Activated CD8-positive, alpha-beta T cell treated with anti-CD3 and anti-CD28 coated beads for 36 hours (primary cell): ENCODE measurements around the gene TRAPPC5. TPM values are rescaled to one million over a fixed set of nuclear protein-coding genes. Genes with fewer than 3 reads are reported as not detected.

Source experiments
- ATAC-seq: fragments of 200-7000 bp; cut with Tn5 transposase; one replicate; pipeline ENCODE4 v1.10.0; 2021; ENCODE audit warnings: mild to moderate bottlenecking, moderate library complexity
- CTCF ChIA-PET: fragments of 350-600 bp; sonication (Branson Sonifier 250); formaldehyde crosslinking; loops from one replicate; lab custom pipeline; 2021; ENCODE audit warnings: antibody characterized with exemption; lab: Charles Lee
- POLR2A ChIA-PET: fragments of 350-600 bp; sonication (Branson Sonifier 250); formaldehyde crosslinking; loops from one replicate; lab custom pipeline; 2021; ENCODE audit warnings: antibody characterized with exemption; lab: Charles Lee
- DNase-seq: peaks from one replicate; pipeline ENCODE4 v3.0.0-alpha.2; 2020
- H3K27ac Mint-ChIP-seq: one replicate; pipeline ENCODE4 v1.8.0; 2021; ENCODE audit warnings: mild to moderate bottlenecking, mixed read lengths
- H3K27me3 Mint-ChIP-seq: one replicate; pipeline ENCODE4 v1.8.0; 2021; ENCODE audit warnings: mixed read lengths
- H3K36me3 Mint-ChIP-seq: one replicate; pipeline ENCODE4 v1.8.0; 2021; ENCODE audit warnings: low read depth, mixed read lengths
- H3K4me1 Mint-ChIP-seq: one replicate; pipeline ENCODE4 v1.8.0; 2021; ENCODE audit warnings: low read depth, mixed read lengths
- H3K4me3 Mint-ChIP-seq: one replicate; pipeline ENCODE4 v1.8.0; 2021; ENCODE audit warnings: mild to moderate bottlenecking, moderate library complexity, mixed read lengths
- H3K9me3 Mint-ChIP-seq: one replicate; pipeline ENCODE4 v1.8.0; 2021; ENCODE audit warnings: mixed read lengths
- intact Hi-C: fragments of 100-400 bp; cut with micrococcal nuclease; formaldehyde crosslinking; loops from one replicate; pipeline ENCODE4 v1.10.0; 2022
- total RNA-seq, 2 experiments: library from RNA; stranded (reverse); gene quantifications; one replicate each; pipeline ENCODE4 v1.2.3, GENCODE V29; 2021
- TF ChIP-seq, protein P1 (sequence below): fragments of 200-600 bp; IDR thresholded peaks from one replicate; pipeline ENCODE4 v1.8.0; 2022; ENCODE audit warnings: antibody characterized with exemption, mild to moderate bottlenecking

TRAPPC5 gene
- total RNA-seq, 2 experiments from 2014 or later, result 85.0 to 85.9 TPM

DNA sequence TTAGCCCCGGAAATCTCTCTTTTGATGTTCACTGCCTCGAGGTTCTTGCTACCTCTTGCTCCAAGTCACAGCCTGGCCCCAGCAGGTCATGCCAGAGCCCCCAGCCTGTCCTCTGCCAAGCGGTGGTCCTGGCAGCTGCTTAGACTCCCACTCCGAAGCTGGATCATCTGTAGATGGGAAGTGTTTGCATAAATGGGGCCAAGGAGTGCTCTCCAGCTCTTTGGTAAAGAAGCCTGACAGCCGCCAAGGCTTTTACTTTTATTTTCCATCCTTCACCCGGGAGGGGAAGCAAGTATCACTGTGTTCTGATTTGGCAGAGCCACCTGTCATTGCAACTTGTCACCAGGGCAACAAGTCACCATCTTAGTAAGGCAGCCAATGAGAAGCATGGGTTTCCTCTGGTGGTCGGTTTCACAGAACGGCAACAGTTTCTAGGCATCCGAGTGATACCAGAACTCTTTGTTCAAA, 22.4 kb upstream of the TRAPPC5 start:
- Mint-ChIP-seq H3K36me3 (no peaks in the 10 kb centered on the region), H3K27me3 (peaks cover 2% of the 10 kb centered on the region), H3K4me1 (peaks cover 30% of the 10 kb centered on the region), H3K4me3 (peak overlapping the region; percentile 68), H3K27ac (peak overlapping the region; percentile 78), H3K9me3 (no peaks in the 10 kb centered on the region)
- ATAC-seq (peak; percentile 80), DNase-seq (peak; percentile 78)
- ChIA-PET POLR2A (interaction anchor here (0.6 to 1.8 kb wide), 4 partner anchors 12 to 140 kb away, joined by 3 to 11 read pairs (median 4); partner anchors contain the start of gene RETN), CTCF (interaction anchor here (1.6 kb wide), 1 partner anchor 23 kb away, joined by 9 read pairs; the partner anchor contains the start of gene TRAPPC5)
- intact Hi-C loops, result no loop called here
- TF ChIP-seq, protein P1, sequence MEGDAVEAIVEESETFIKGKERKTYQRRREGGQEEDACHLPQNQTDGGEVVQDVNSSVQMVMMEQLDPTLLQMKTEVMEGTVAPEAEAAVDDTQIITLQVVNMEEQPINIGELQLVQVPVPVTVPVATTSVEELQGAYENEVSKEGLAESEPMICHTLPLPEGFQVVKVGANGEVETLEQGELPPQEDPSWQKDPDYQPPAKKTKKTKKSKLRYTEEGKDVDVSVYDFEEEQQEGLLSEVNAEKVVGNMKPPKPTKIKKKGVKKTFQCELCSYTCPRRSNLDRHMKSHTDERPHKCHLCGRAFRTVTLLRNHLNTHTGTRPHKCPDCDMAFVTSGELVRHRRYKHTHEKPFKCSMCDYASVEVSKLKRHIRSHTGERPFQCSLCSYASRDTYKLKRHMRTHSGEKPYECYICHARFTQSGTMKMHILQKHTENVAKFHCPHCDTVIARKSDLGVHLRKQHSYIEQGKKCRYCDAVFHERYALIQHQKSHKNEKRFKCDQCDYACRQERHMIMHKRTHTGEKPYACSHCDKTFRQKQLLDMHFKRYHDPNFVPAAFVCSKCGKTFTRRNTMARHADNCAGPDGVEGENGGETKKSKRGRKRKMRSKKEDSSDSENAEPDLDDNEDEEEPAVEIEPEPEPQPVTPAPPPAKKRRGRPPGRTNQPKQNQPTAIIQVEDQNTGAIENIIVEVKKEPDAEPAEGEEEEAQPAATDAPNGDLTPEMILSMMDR, result no peak

DNA sequence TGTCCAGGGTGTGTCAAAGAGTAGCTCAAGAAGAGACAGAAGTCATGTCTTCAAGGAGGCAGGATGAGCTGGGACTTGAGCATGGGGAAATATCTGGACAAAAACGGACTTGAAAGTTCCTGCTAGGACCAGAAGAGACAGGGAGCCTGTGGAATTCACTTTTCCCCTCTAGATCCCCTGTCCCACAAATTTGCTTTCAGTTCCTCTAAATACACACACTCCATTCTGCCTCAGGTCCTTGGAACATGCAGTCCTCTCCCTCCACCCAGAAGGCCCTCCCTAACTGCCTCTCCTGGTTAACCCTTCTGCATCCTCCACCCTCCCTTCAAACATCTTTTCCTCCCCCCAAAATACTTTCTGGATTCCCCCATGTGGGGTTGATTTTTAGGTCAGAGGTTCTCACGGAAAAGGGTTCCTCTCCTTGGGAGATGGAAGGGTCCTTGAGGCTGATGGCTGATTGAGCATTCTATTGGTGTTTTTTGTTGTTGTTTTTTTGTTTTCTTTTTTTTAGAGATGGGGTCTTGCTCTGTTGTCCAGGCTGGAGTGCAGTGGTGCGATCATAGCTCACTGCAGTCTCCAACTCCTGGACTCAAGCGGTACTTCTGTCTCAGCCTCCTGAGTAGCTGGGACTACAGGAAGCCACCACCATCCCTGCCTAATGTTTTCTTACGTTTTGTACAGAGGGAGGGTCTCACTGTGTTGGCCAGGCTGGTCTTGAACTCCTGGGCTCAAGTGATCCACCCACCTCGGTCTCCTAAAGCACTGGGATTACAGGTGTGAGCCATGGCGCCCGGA, 18.7 kb upstream of the TRAPPC5 start:
- TF ChIP-seq, protein P1, result no peak
- ChIA-PET CTCF (interaction anchor here (1.2 to 2.5 kb wide), 3 partner anchors 10 to 94 kb away, joined by 3 to 10 read pairs (median 9); partner anchors contain the start of gene TRAPPC5), POLR2A (no interaction called here)
- Mint-ChIP-seq H3K27ac (no peak overlapping the region), H3K4me1 (peaks cover 19% of the 10 kb centered on the region), H3K4me3 (no peak overlapping the region), H3K27me3 (peaks cover 3% of the 10 kb centered on the region), H3K9me3 (no peaks in the 10 kb centered on the region), H3K36me3 (no peaks in the 10 kb centered on the region)
- ATAC-seq (no peak), DNase-seq (no peak)
- intact Hi-C loops, result no loop called here

DNA sequence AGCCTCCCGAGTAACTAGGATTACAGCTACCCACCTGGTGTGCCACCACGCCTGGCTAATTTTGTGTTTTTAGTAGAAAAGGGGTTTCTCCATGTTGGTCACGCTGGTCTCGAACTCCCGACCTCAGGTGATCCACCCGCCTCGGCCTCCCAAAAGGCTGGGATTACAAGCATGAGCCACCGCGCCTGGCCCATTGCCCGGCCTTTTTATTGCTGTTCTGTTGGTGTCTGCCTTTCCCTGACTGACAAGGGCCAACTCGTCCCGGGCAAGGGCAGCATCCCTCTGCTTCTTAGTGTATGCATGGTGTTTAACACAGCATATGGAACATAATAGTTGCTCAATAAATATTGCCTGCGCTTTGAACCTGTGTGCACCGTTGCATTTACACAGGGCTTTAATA, 18.0 kb upstream of the TRAPPC5 start:
- H3K4me3 Mint-ChIP-seq, result no peak overlapping the region
- intact Hi-C loops, result no loop called here

DNA sequence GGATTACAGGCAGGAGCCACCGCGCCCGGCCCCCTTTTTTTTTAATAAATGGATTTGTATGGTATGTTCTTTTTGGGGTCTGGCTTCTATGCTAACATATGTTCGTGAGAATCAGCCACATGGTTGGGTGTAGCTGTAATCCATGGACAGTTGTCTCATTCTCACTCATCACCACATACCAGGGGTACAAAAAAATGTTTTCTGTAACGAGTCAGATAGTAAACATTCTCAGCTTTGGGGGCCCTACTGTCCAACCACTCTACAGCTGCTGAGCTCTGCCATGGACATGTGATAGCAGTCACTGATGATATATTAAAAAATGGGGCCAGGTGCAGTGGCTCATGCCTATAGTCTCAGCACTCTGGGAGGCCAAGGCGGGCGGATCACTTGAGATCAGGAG, 16.9 kb upstream of the TRAPPC5 start:
- Mint-ChIP-seq H3K4me1 (peaks cover 4% of the 10 kb centered on the region), H3K27ac (no peak overlapping the region), H3K27me3 (peaks cover 6% of the 10 kb centered on the region), H3K4me3 (no peak overlapping the region), H3K9me3 (no peaks in the 10 kb centered on the region), H3K36me3 (no peaks in the 10 kb centered on the region)
- POLR2A ChIA-PET, result no interaction called here
- intact Hi-C loops, result no loop called here
- ATAC-seq (no peak), DNase-seq (no peak)
- CTCF ChIA-PET, result interaction anchor here (0.6 to 4.2 kb wide), 4 partner anchors 11 to 137 kb away, joined by 3 to 12 read pairs (median 4); partner anchors contain the start of gene TRAPPC5
- TF ChIP-seq, protein P1, result no peak

More for the DNA sequence above, 18.0 kb upstream of the TRAPPC5 start:
- Mint-ChIP-seq H3K27ac (no peak overlapping the region), H3K27me3 (peaks cover 6% of the 10 kb centered on the region), H3K9me3 (no peaks in the 10 kb centered on the region), H3K36me3 (no peaks in the 10 kb centered on the region), H3K4me1 (peaks cover 12% of the 10 kb centered on the region)
- ChIA-PET POLR2A (no interaction called here), CTCF (interaction anchor here (2.5 to 4.2 kb wide), 2 partner anchors 10 to 18 kb away, joined by 9 to 12 read pairs; partner anchors contain the start of gene TRAPPC5)
- TF ChIP-seq, protein P1, result no peak
- ATAC-seq (no peak), DNase-seq (no peak)

DNA sequence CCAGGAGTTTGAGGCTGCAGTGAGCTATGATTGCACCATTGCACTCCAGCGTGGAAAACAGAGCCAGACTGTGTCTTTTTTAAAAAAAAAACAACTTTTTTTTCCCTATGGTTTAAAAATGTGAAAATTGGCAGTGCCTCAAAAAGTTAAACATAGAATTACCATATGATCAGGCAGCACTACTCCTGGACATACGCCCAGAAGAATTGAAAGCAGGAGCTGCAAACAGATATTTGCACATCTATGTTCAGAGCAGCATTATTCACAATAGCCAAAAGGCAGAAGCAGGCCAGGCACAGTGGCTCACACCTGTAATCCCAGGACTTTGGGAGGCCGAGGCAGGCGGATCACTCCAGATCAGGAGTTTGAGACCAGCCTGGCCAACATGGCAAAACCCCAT, 15.6 kb upstream of the TRAPPC5 start:
- ChIA-PET CTCF (interaction anchor here (1.9 to 4.2 kb wide), 2 partner anchors 16 to 135 kb away, joined by 4 to 12 read pairs; partner anchors contain the start of gene TRAPPC5), POLR2A (no interaction called here)
- no peak overlapping the region for H3K27ac Mint-ChIP-seq
- intact Hi-C loops, result no loop called here
- H3K27me3 Mint-ChIP-seq, result peaks cover 13% of the 10 kb centered on the region
- ATAC-seq (no peak), DNase-seq (no peak)
- peaks cover 8% of the 10 kb centered on the region for H3K4me1 Mint-ChIP-seq
- H3K9me3 Mint-ChIP-seq, result no peaks in the 10 kb centered on the region
- H3K4me3 Mint-ChIP-seq, result no peak overlapping the region
- TF ChIP-seq, protein P1, result no peak
- no peaks in the 10 kb centered on the region for H3K36me3 Mint-ChIP-seq
